GDM1 (cell line): Measurements from ENCODE around the gene CEMIP2.
"Not testable (repeated sequence)": the region's sequence is repeated elsewhere in the genome, so short reads cannot be mapped to it uniquely, and the experiment has no call there.

Experiments
- DNase-seq: peaks from one replicate; lab custom pipeline; 2025; lab: John Stamatoyannopoulos, UW

Gene CEMIP2

DNA sequence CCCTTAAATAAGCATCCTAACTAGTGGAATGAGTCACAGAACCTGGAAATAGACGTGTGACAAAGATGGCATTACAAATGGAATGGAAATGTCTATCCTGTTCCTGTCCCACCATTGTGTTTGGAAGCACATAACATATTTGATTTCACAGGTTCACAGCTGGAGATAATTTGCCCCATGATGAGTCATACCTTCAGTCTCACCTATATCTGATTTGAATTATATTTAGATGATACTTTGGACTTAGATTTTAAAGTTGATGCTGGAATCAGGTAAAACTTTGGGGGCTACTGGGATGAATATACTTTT is 92.5 kb downstream of the CEMIP2 start:
- DNase-seq: no peak

DNA sequence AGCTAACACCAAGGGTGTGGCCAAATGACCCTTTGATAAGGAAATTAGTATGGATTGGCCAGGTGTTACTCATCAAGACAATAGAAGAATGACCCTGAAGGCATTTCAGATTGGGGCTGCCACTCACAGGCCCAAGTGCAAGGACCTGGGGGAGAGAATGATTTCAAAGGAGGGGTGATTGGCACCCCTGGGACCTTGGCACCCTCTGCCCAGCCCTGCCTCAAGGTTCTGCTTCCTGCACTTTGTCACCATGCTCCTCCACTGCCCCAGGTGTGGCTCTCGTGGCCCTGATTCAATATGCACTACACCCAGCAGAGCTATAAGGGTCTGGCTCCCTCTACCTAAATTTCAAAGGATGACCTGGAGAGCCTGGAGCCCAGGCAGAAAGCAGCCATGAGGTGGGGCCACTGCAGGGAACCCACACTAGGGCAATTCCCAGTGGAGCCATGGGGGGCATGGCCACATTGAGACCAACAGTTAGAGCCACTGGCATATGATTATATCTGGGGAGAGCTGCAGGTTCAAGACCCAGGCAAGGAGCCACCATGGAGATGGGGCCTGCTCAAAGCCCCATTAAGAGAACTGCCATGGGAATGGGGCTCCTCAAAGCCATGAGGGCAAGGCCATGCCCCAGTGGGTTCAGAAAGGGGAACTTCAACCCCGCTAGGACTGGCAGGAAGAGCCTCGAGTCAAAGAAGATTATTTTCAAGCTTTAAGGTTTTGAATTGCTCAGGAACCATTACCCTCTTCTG is 93.0 kb downstream of the CEMIP2 start:
- DNase-seq: no peak

DNA sequence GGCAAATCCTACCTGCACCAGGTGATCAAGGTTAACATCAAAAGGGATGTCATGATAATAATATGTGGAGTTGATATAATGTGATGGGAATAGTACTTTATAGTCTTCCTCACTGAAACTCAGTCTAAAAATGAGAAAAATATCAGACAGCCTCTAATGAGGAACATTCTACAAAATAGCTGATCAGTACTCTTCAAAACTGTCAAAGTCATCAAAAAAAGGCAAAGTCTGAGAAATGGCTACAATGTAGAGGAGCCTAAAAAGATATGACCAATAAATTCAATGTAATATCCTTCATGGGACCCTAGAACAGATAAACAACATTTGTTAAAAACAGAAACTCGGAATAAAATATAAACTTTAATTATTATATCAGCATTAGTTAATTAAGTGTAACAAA is 95.7 kb downstream of the CEMIP2 start:
- DNase-seq: no peak

GRCh38 chr9:71671289-71671688 is 97.0 kb downstream of the CEMIP2 start:
- DNase-seq: no peak

DNA sequence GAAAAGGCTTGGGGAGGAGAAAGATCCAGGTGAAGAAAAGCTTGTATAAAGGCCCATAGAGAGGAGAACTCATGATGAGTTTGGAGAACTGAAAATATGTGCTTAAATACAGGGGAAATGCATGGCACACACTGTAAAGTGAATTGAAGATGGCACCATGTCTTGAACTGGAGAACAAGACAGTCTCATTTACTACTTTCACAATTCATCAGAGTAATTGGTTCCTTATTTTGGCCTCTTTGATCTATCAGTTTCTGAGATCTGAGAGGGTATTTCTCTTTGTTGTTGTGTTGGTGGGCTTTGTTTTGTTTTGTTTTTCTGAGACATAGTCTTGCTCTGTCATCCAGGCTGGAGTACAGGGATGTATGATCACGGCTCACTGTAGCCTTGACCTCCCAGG is 98.2 kb downstream of the CEMIP2 start:
- no peak for DNase-seq

DNA sequence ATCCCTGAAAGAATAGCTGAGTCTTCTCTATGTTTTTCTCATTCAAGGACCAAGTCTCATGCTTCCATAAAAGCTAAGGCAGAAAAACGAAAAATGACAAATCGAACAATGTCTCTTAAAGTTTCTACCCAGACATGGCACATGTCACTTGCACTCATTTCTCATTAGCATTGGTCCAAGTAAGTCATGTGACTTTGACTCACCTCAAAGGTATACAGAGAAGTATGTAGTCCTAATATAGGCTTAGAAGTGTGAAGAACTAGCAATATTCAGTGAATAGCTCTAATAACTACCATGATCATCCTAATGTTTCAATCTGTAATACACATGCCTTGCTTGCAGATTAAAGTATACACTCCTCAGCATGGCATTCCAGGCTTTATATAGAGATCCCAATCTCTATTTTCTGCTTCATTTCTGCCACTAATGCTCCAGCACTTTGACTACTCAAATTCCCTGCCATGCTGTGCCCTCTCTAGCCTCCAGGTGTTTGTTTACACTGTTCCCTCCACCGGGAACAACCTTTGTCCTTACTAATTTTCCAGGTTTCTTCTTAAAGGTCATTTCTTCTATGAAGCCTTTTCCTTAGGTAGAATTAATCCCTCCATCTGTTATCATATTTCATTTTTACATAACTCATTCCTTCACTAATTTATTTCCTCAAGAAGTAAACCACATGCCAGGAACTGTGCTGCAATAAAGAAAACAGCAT is 98.9 kb downstream of the CEMIP2 start:
- no peak for DNase-seq

- no peak for DNase-seq
These were observed 99.6 kb downstream of the CEMIP2 start for GRCh38 chr9:71668717-71669116.

GRCh38 chr9:71665247-71665646 is 103.1 kb downstream of the CEMIP2 start:
- DNase-seq: no peak

DNA sequence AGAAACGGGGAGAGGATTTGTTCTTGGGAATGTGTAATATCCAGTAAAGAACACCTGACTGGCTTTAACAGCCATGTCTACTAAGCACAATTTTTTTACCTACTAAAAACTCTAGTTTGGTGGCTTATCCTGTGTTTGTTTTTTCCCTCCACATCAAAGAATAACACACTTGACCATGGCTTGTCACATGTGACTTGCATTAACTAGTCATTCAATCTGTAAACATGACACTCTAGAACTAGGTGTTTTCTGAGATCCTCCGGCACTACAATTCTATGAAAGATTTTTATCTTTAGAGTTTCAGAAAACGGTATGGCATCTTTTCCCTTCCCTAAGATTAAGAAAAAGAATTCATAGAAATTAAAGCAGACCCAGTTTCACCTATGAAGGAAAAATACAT is 103.7 kb downstream of the CEMIP2 start:
- DNase-seq: no peak

GRCh38 chr9:71663931-71664459 is 104.3 kb downstream of the CEMIP2 start:
- DNase-seq: no peak

GRCh38 chr9:71663216-71663615 is 105.1 kb downstream of the CEMIP2 start:
- no peak for DNase-seq

GRCh38 chr9:71662082-71662481 is 106.2 kb downstream of the CEMIP2 start:
- no peak for DNase-seq

- DNase-seq: not testable (repeated sequence)
These were observed 111.0 kb downstream of the CEMIP2 start for GRCh38 chr9:71657276-71657675.

GRCh38 chr9:71656496-71656895 is 111.8 kb downstream of the CEMIP2 start:
- no peak for DNase-seq

- no peak for DNase-seq
These were observed 112.5 kb downstream of the CEMIP2 start for GRCh38 chr9:71655778-71656177.

- DNase-seq: no peak
These were observed 113.2 kb downstream of the CEMIP2 start for GRCh38 chr9:71655141-71655540.

GRCh38 chr9:71652480-71652879 is 115.8 kb downstream of the CEMIP2 start:
- DNase-seq: no peak

DNA sequence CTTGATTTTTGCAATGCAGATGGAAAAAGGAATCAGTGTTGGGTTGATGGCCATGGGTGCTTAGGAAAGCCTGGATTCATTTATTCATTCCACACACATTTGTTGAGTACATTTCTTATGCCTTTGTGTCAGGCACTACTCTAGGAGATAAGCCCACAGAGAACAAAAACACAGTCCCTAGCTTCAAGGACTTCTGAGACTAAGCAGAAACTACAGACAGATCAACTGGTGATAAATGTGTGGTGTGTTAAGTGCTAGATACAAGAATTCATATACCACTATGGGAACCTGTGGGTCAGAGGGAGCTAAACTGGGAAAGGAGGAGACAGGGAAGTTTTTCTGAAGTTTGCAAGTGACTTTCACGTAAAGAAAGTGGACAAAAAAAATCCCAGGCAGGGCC is 119.9 kb downstream of the CEMIP2 start:
- no peak for DNase-seq

- peak; percentile 87 for DNase-seq
These were observed 121.2 kb downstream of the CEMIP2 start for GRCh38 chr9:71647094-71647591.

- no peak for DNase-seq
These were observed 122.2 kb downstream of the CEMIP2 start for GRCh38 chr9:71646131-71646530.

DNA sequence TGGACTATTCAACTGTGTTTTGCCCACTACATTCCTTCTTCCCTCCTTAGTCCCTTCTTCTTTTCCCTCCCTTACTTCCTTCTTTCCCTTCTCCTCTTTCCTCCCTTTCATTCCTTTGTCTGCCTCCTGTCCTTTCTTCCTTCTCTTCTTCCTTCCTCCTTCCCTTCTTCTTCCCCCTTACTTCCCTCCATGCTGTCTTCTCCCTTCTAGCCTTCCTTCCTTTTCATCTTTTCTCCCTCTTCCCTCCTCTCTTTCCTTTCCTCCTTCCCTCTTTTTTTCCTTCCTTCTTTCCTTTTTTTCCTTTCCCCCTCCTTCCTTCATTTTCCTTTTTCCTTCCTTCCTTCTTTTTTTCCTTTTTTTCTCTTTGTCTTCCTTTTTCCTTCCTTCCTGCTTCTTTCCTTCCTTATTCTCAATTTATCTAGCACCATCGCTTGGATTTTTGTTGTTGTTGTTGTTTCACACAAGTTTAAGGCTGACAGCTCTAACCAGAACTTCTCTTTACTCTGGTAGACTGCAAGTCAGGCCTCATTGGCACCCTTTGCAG is 123.4 kb downstream of the CEMIP2 start:
- no peak for DNase-seq

- no peak for DNase-seq
These were observed 125.0 kb downstream of the CEMIP2 start for GRCh38 chr9:71643330-71643729.

GRCh38 chr9:71642056-71642455 is 126.3 kb downstream of the CEMIP2 start:
- DNase-seq: no peak
